ENCODE data around the gene LRRFIP1.

- TF ChIP-seq POLR2A (IDR thresholded peaks at IDR 0.05; ENCODE audit: low read depth, low read length), result no peak
- no peak for TF ChIP-seq EZH2 (IDR thresholded peaks at IDR 0.05; ENCODE audit: borderline replicate concordance, low read depth, low read length, severe bottlenecking)
- no peak for TF ChIP-seq CTCF (IDR thresholded peaks at IDR 0.05; ENCODE audit: extremely low read depth in 1 of 2, insufficient read depth in 1 of 2, low read depth in 1 of 2, low read length in 2 of 2)
- no peak for TF ChIP-seq POLR2AphosphoS5 (IDR thresholded peaks at IDR 0.05; ENCODE audit: insufficient read depth, low read depth, low read length)
Measured at GRCh38 chr2:237754626-237755248, 127.3 kb downstream of the LRRFIP1 start.

All from endothelial cell of umbilical vein (primary cell).